ENCODE measurements around the gene ZBTB7C. TPM values are rescaled to one million over a fixed set of nuclear protein-coding genes. Genes with fewer than 3 reads are reported as not detected.

ZBTB7C gene
- total RNA-seq, 1 donor from 2014 or later = 2.7 TPM

DNA sequence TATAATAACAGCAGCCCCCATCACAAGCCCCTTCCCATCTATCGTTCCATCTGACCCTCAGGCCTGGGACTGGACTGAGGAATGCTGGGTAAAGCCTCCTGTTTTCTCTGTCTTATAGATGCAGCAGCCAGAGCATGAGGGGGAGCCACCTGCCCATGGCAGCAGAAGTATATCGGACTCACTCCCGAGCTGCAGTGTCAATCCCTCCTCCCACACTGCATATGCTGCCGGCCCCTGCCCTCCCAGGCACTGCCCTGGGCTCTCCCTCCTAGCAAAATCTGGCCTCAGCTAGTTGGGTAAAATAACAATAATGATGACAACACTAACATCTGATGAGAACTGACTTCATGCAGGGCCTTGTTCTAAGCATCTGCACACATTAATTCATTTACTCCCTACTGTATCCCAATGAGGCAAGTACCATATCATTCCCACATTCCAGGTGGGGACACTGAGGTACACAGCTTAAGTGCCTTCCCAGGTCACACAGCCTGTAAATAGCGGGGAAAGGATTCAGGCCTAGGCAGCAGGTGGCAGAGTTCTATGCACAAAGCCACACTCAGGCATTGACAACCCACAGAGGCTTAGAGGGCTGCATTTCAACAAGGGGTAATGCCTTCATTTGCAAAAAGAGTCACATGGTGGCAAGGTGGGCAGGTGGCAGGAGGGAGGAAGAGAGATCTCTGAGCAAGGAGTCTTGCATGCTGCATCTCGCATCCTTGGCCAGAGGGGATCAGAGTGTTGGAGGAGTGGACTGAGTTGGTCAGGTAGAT is 190.0 kb downstream of the ZBTB7C start:
- Histone ChIP-seq H3K27me3 (ENCODE audit: low read depth) (no peaks in the 10 kb centered on the region), H3K36me3 (no peaks in the 10 kb centered on the region), H3K4me3 (no peak overlapping the region), H3K4me1 (peaks cover 29% of the 10 kb centered on the region), H3K27ac (replicated peaks) (no peak overlapping the region), H3K9me3 (replicated peaks) (no peaks in the 10 kb centered on the region)
- TF ChIP-seq, protein P1, sequence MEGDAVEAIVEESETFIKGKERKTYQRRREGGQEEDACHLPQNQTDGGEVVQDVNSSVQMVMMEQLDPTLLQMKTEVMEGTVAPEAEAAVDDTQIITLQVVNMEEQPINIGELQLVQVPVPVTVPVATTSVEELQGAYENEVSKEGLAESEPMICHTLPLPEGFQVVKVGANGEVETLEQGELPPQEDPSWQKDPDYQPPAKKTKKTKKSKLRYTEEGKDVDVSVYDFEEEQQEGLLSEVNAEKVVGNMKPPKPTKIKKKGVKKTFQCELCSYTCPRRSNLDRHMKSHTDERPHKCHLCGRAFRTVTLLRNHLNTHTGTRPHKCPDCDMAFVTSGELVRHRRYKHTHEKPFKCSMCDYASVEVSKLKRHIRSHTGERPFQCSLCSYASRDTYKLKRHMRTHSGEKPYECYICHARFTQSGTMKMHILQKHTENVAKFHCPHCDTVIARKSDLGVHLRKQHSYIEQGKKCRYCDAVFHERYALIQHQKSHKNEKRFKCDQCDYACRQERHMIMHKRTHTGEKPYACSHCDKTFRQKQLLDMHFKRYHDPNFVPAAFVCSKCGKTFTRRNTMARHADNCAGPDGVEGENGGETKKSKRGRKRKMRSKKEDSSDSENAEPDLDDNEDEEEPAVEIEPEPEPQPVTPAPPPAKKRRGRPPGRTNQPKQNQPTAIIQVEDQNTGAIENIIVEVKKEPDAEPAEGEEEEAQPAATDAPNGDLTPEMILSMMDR (IDR thresholded peaks at IDR 0.05; ENCODE audit: borderline replicate concordance) = no peak
- no peak for DNase-seq
- intact Hi-C loops (cut with micrococcal nuclease) = no loop called here

DNA sequence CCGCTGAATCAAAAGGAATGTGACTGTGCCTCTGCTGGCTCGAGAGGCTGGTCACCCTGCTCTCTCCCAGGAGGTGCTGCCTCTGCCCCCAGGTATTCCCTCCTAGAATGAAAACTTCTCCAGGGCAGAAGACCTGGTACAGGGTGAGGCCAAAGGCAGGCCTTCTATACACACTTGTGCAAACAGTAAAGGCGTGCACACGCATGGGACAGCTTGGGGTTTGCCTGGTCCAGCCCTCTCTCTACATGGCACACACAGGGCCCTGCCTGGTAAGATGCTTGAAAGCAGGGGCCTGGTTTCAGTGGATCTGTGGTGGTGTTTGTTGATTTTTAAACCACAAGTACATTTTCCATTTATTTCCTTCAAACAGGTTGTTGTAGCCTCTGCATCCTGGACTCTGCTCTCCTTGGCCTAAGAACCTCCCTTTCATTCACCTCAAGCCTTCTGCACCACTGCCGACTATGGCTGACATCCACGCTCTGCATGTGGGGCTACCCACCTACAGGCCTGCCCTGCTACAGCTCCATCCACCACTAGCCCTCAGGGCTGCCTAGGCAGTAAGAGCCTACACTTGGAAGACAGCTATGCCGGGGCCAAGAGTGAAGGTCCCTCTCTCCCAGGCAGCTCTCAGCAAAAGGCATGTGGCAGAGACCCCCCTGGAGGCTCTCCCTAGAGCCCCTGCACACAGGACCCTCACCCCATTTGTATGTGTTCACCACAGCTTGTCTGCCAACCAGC is 190.7 kb downstream of the ZBTB7C start:
- peaks cover 29% of the 10 kb centered on the region for H3K4me1 ChIP-seq
- TF ChIP-seq, protein P1 (IDR thresholded peaks at IDR 0.05; ENCODE audit: borderline replicate concordance) = no peak
- no peaks in the 10 kb centered on the region for H3K27me3 ChIP-seq (ENCODE audit: low read depth)
- DNase-seq = no peak
- H3K4me3 ChIP-seq = no peak overlapping the region
- H3K36me3 ChIP-seq = no peaks in the 10 kb centered on the region
- intact Hi-C loops (cut with micrococcal nuclease) = no loop called here
- no peaks in the 10 kb centered on the region for H3K9me3 ChIP-seq (replicated peaks)
- no peak overlapping the region for H3K27ac ChIP-seq (replicated peaks)

DNA sequence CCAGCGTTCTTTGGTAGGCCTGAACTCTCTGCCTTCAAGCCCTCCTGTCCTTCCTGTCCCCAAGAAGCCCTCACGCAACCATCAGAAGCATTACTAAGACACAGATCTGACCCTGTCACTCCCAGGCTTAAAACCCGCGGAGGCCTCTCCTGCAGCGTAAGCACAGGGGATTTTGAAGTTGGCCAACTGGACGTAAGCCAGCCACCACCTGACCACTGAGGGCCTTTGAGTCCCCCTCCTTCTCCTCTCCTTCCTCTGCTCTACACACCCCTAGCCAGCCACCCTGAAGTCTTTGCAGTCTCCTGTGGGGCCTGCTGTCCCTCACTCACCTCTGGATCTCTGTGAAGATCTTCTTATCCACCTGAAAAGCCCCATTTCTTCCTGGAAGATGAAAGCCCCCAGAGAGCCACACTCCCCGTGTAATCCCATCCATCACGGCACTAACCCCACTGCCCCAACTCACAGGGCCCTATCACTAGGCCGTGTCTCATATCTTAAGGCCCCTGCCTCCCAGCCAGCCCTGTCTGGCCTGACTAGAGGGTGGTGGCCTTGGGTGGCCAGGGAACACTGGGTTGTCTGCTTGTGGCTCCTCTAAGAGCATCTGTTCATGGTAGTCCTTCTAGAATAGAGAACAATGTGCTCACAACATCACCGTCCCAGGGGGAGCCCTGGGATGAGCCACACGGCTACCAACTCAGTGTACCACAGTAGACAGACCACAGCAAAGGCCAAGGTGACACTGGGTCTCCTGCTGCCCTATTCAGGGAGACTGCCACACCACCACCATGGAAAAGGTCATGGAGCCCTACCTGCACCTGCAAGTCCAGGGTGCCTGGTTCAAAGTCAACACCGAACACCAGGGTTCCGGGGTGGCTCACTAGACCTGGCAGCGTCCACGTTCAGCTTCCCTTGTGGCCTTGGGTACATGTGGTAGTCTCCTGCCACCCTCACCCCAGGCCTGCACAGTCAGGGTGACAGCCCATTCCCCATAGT is 191.6 kb downstream of the ZBTB7C start:
- intact Hi-C loops (cut with micrococcal nuclease) = no loop called here

DNA sequence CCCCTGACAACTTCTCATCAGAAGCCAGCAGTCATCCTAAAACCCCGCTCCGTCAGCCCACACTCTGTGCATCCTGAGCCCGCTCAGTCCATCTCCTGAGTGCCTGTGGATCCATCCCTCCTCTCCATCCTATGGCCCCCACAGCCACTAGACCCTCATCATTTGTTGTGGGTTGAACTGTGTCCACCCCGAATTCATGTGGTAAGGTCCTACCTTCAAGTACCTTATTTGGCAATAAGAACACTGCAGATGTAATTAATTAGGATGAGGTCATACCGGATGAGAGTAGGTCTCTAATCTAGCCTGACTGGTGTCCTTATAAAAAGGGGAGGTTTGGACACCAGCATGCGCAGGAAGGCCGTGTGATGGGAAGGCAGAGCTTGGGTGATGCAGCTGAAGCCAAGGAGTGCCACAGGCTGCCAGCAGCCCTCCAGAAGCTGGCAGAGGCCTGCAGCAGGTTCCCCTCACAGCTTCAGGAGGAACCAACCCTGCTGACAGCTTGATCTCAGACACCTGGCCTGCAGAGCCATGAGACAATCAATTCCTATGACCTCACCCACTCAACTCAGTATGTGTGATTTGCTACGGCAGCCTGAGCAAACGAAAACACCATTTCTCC is 192.4 kb downstream of the ZBTB7C start:
- intact Hi-C loops (cut with micrococcal nuclease) = no loop called here
- Histone ChIP-seq H3K4me1 (peaks cover 19% of the 10 kb centered on the region), H3K4me3 (no peak overlapping the region), H3K36me3 (no peaks in the 10 kb centered on the region), H3K27ac (replicated peaks) (peak overlapping the region; percentile 49), H3K9me3 (replicated peaks) (no peaks in the 10 kb centered on the region), H3K27me3 (ENCODE audit: low read depth) (no peaks in the 10 kb centered on the region)
- TF ChIP-seq, protein P1 (IDR thresholded peaks at IDR 0.05; ENCODE audit: borderline replicate concordance) = no peak
- no peak for DNase-seq

More for the DNA sequence above, 191.6 kb downstream of the ZBTB7C start:
- H3K4me3 ChIP-seq = no peak overlapping the region
- no peaks in the 10 kb centered on the region for H3K36me3 ChIP-seq
- H3K4me1 ChIP-seq = peaks cover 27% of the 10 kb centered on the region
- TF ChIP-seq, protein P1 (IDR thresholded peaks at IDR 0.05; ENCODE audit: borderline replicate concordance) = no peak
- peak overlapping the region; percentile 49 for H3K27ac ChIP-seq (replicated peaks)
- no peaks in the 10 kb centered on the region for H3K27me3 ChIP-seq (ENCODE audit: low read depth)
- no peak for DNase-seq
- no peaks in the 10 kb centered on the region for H3K9me3 ChIP-seq (replicated peaks)

Data from left ventricle myocardium inferior (tissue), 1 donor.